HG03196 (cell line): ENCODE results near the gene ZXDB.
"Not testable (repeated sequence)": the region's sequence is repeated elsewhere in the genome, so short reads cannot be mapped to it uniquely, and the experiment has no call there.

ENCODE experiments used
- ATAC-seq: cut with Tn5 transposase; IDR thresholded peaks from one replicate; pipeline ENCODE4 v1.9.1; 2021; ENCODE audit not compliant: unreplicated experiment

The ZXDB gene

GRCh38 chrX:57591284-57592159 lies at the start of gene ZXDB:
Gene ZXDB (plus strand): TSS chrX:57592011. CDS start chrX:57592049, 38 bp downstream.
- peak; percentile 59 for ATAC-seq

- ATAC-seq = no peak
Observed at GRCh38 chrX:57565198-57565597, 26.6 kb upstream of the ZXDB start.

GRCh38 chrX:57573754-57574153 lies 18.1 kb upstream of the ZXDB start:
- ATAC-seq = no peak

- not testable (repeated sequence) for ATAC-seq
Observed at GRCh38 chrX:57582948-57583347, 8.9 kb upstream of the ZXDB start.

- ATAC-seq = no peak
Observed at GRCh38 chrX:57583477-57583876, 8.3 kb upstream of the ZXDB start.

- ATAC-seq = no peak
Observed at GRCh38 chrX:57586360-57586759, 5.5 kb upstream of the ZXDB start.

- no peak for ATAC-seq
Observed at GRCh38 chrX:57587062-57587461, 4.7 kb upstream of the ZXDB start.

- no peak for ATAC-seq
Observed at GRCh38 chrX:57587607-57588006, 4.2 kb upstream of the ZXDB start.

- peak; percentile 75 for ATAC-seq
Observed at GRCh38 chrX:57592160-57592893, 516 bp downstream of the ZXDB start.

GRCh38 chrX:57592894-57593215 lies 1.0 kb downstream of the ZXDB start:
- peak; percentile 51 for ATAC-seq

GRCh38 chrX:57595381-57595811 lies 3.6 kb downstream of the ZXDB start:
- ATAC-seq = no peak

- ATAC-seq = no peak
Observed at GRCh38 chrX:57596109-57596508, 4.3 kb downstream of the ZXDB start.

GRCh38 chrX:57596516-57596915 lies 4.7 kb downstream of the ZXDB start:
- ATAC-seq = no peak

GRCh38 chrX:57607295-57608187 lies 15.7 kb downstream of the ZXDB start:
- no peak for ATAC-seq

GRCh38 chrX:57613351-57613750 lies 21.5 kb downstream of the ZXDB start:
- not testable (repeated sequence) for ATAC-seq

GRCh38 chrX:57629438-57629837 lies 37.6 kb downstream of the ZXDB start:
- not testable (repeated sequence) for ATAC-seq

- no peak for ATAC-seq
Observed at GRCh38 chrX:57640674-57641016, 48.8 kb downstream of the ZXDB start.

GRCh38 chrX:57641338-57641737 lies 49.5 kb downstream of the ZXDB start:
- no peak for ATAC-seq

- no peak for ATAC-seq
Observed at GRCh38 chrX:57643698-57644097, 51.9 kb downstream of the ZXDB start.

GRCh38 chrX:57647020-57647419 lies 55.2 kb downstream of the ZXDB start:
- ATAC-seq = no peak
